K562 (cell line): ENCODE data around the gene TRIM45. TPM values are rescaled to one million over a fixed set of nuclear protein-coding genes. Genes with fewer than 3 reads are reported as not detected.
A peak's percentile ranks its signal among the peaks of the same experiment; 100 is the strongest.

Source experiments
- AFF4 ChIP-seq: sonication (generic); formaldehyde crosslinking; IDR thresholded peaks from 2 replicates; pipeline ENCODE4 v1.8.0; 2023; ENCODE audit warnings: mild to moderate bottlenecking, missing genetic modification reagents
- CCAR2 ChIP-seq: fragments of 200-400 bp; formaldehyde crosslinking; IDR thresholded peaks from 2 replicates; pipeline ENCODE4 v1.6.1; 2017; ENCODE audit warnings: mild to moderate bottlenecking, low read depth, low read length
- E2F5 ChIP-seq: sonication (generic); formaldehyde crosslinking; IDR thresholded peaks from 2 replicates; pipeline ENCODE4 v1.8.0; 2022; ENCODE audit warnings: mild to moderate bottlenecking, missing genetic modification reagents
- ELF2 ChIP-seq: fragments of 250-450 bp; sonication (Bioruptor Pico); IDR thresholded peaks from 2 replicates; pipeline ENCODE4 v1.5.0; 2021; ENCODE audit warnings: mild to moderate bottlenecking
- FOXA1 ChIP-seq: fragments of 450-650 bp; IDR thresholded peaks from 2 replicates; pipeline ENCODE4 v1.6.1; 2016; ENCODE audit warnings: mild to moderate bottlenecking, borderline replicate concordance
- GATAD2B ChIP-seq: fragments of 450-650 bp; IDR thresholded peaks from 2 replicates; pipeline ENCODE4 v1.6.1; 2017; ENCODE audit warnings: mild to moderate bottlenecking, borderline replicate concordance
- HNRNPK ChIP-seq: fragments of 200-400 bp; formaldehyde crosslinking; IDR thresholded peaks from one replicate; pipeline ENCODE4 v1.6.1; 2018; ENCODE audit warnings: mild to moderate bottlenecking, low read depth, low read length; ENCODE audit not compliant: poor library complexity, severe bottlenecking
- HOXB6 ChIP-seq: fragments of 250-450 bp; sonication (Bioruptor Pico); IDR thresholded peaks from 2 replicates; pipeline ENCODE4 v1.5.1; 2022; ENCODE audit warnings: mild to moderate bottlenecking, borderline replicate concordance
- IRF9 ChIP-seq: fragments of 450-650 bp; IDR thresholded peaks from 2 replicates; pipeline ENCODE4 v1.6.1; 2016; ENCODE audit warnings: missing biosample characterization, missing genetic modification characterization
- KLF10 ChIP-seq: fragments of 250-450 bp; sonication (Bioruptor Pico); IDR thresholded peaks from 2 replicates; pipeline ENCODE4 v1.6.1; 2021; ENCODE audit warnings: matching md5 sums
- MCM2 ChIP-seq: fragments of 450-650 bp; IDR thresholded peaks from 2 replicates; pipeline ENCODE4 v1.6.1; 2017; ENCODE audit warnings: low read depth, mild to moderate bottlenecking
- MCM3 ChIP-seq: fragments of 450-650 bp; IDR thresholded peaks from 2 replicates; pipeline ENCODE4 v1.6.1; 2016
- PPARD ChIP-seq: fragments of 250-450 bp; sonication (Bioruptor Pico); IDR thresholded peaks from 2 replicates; pipeline ENCODE4 v1.8.0; 2022; ENCODE audit warnings: inconsistent platforms, mild to moderate bottlenecking, moderate library complexity
- RAD51 ChIP-seq: fragments of 450-650 bp; IDR thresholded peaks from 2 replicates; pipeline ENCODE4 v1.7.1; 2016; ENCODE audit warnings: low read depth, mild to moderate bottlenecking, borderline replicate concordance
- RBBP5 ChIP-seq: fragments of 200-600 bp; sonication (generic); IDR thresholded peaks from 2 replicates; pipeline ENCODE4 v1.6.1; 2012; ENCODE audit warnings: borderline replicate concordance, mild to moderate bottlenecking, low read length, control low read depth, inconsistent platforms; ENCODE audit not compliant: insufficient read depth, poor library complexity, severe bottlenecking
- RFX5 ChIP-seq: IDR thresholded peaks from 2 replicates; pipeline ENCODE4 v1.6.1; 2011; ENCODE audit warnings: low read depth, mild to moderate bottlenecking, improper control_type of control experiment, low read length
- SAP30 ChIP-seq: fragments of 200-600 bp; sonication (generic); IDR thresholded peaks from 2 replicates; pipeline ENCODE4 v1.6.1; 2012; ENCODE audit warnings: borderline replicate concordance, low read depth, mild to moderate bottlenecking, moderate library complexity, low read length, control low read depth, inconsistent platforms; ENCODE audit not compliant: insufficient read depth, poor library complexity, severe bottlenecking
- SP2 ChIP-seq: IDR thresholded peaks from 2 replicates; pipeline ENCODE4 v1.6.1; 2011; ENCODE audit warnings: mild to moderate bottlenecking, low read depth, low read length, moderate library complexity; ENCODE audit not compliant: poor library complexity, severe bottlenecking; ENCODE audit errors: extremely low read depth
- U2AF1 ChIP-seq: fragments of 200-400 bp; formaldehyde crosslinking; optimal IDR thresholded peaks from 2 replicates; pipeline ENCODE3; 2017; ENCODE audit warnings: mild to moderate bottlenecking, low read depth, low read length, moderate library complexity
- ZNF551 ChIP-seq: fragments of 250-450 bp; sonication (Bioruptor Pico); IDR thresholded peaks from 2 replicates; pipeline ENCODE4 v1.5.0; 2021; ENCODE audit warnings: mild to moderate bottlenecking, moderate library complexity
- ZNF586 ChIP-seq: fragments of 450-650 bp; formaldehyde crosslinking; conservative IDR thresholded peaks from 2 replicates; pipeline ENCODE4 v1.4.0; 2020; ENCODE audit warnings: mild to moderate bottlenecking, moderate library complexity
- polyA plus RNA-seq, 8 experiments: library from polyadenylated mRNA; depleted of rRNA in 4 of 8; stranded (reverse) in 5 of 8; unstranded in 3 of 8; fragments of >200 nt; fragmentation: Nextera tagmentation in 2 of 8; fragmentation: Illumina TruSeq in 1 of 8; extraction: Ambion mirVana in 2 of 8; extraction: Trizol in 1 of 8; gene quantifications; 2 replicates each; pipeline versions ENCODE4 v1.2.1 to v1.2.3, GENCODE V29; 2011 to 2014; ENCODE audit warnings: inconsistent platforms in 1 of 8, missing spikeins in 1 of 8
- total RNA-seq, 7 experiments: library from RNA; depleted of rRNA in 6 of 7; stranded (reverse); fragments of >200 nt in 6 of 7; fragmentation: Illumina TruSeq in 2 of 7; extraction: Trizol in 2 of 7; gene quantifications; 2 replicates each; pipeline versions ENCODE4 v1.2.1 to v1.2.3, GENCODE V29; 2011 to 2021; ENCODE audit warnings: low replicate concordance in 1 of 7

TRIM45 gene
- total and polyA plus RNA-seq, 9 of the 15 experiments (the other 6 are each of a cell fraction or from before 2014, with no cell fraction given): 1.9 to 6.2 (median 3.6) TPM

GRCh38 chr1:117121589-117122329 lies at the start of gene TRIM45 (continued):
- TF ChIP-seq E2F5 (CRISPR knock-in tag): 0 out of 2 replicates have a peak, but pooled peaks have one; percentile 35
- peak; percentile 15 for TF ChIP-seq SAP30
- TF ChIP-seq ZNF551 (CRISPR knock-in tag): no peak
- no peak; the same call in 1 of the 2 replicates for TF ChIP-seq AFF4
- no peak; the same call in 1 of the 2 replicates for TF ChIP-seq IRF9 (tag)
- TF ChIP-seq RFX5: no peak
- no peak; the same call in 1 of the 2 replicates for TF ChIP-seq GATAD2B
- TF ChIP-seq SP2: peak; percentile 75
- peak; percentile 41 for TF ChIP-seq RBBP5
- TF ChIP-seq FOXA1: no peak
- no peak for TF ChIP-seq ZNF586
- no peak for TF ChIP-seq MCM2
- TF ChIP-seq RAD51: no peak
- no peak for TF ChIP-seq PPARD (CRISPR knock-in tag)
- no peak for TF ChIP-seq CCAR2
- no peak for TF ChIP-seq U2AF1
- no peak for TF ChIP-seq HOXB6 (CRISPR knock-in tag)
- no peak for TF ChIP-seq HNRNPK
- no peak for TF ChIP-seq ELF2 (CRISPR knock-in tag)
- no peak for TF ChIP-seq MCM3
- no peak for TF ChIP-seq KLF10 (CRISPR knock-in tag)
